RWPE1 (cell line): Measurements from ENCODE around the gene MYO5C.

Experiments used
- CTCF ChIA-PET: fragments of 350-600 bp; sonication (Branson Sonifier 250); formaldehyde crosslinking; extraction: SDS; loops from one replicate; lab custom pipeline; 2021; lab: Yijun Ruan, JAX
- POLR2A ChIA-PET: fragments of 400-600 bp; formaldehyde crosslinking; extraction: SDS; loops from one replicate; lab custom pipeline; 2020; ENCODE audit warnings: antibody characterized with exemption; ENCODE audit not compliant: low non-redundant PET; lab: Yijun Ruan, JAX
- DNase-seq: peaks from one replicate; pipeline ENCODE4 v3.0.0; 2012; ENCODE audit warnings: low spot score
- H3K27ac ChIP-seq: fragments of 450-650 bp; 2 replicates; pipeline ENCODE4 v1.5.1; 2017
- TF ChIP-seq, protein P1 (sequence below): fragments of 450-650 bp; conservative IDR thresholded peaks from 2 replicates; pipeline ENCODE4 v1.5.1; 2017; ENCODE audit warnings: low read depth, mild to moderate bottlenecking

Gene MYO5C

DNA sequence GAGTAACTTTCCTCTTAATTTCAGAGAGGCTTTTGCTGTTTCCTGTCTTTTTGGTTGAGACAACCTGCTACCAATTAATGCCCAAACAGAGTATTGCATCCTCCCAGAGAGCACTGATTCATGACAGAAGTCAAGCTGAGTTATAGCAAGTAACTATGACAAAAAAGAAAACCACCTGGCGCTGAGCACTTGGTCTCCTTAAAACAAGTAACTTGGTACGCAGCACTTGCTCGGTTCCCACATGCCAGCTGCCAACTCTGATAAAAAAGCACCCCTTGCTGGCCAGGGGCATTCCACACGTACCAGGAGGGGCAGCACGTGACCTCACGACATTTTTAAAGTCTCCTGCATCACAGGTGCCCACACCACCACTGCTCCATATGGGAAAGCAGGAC lies 13.5 kb upstream of the MYO5C start:
- no peak for DNase-seq
- H3K27ac ChIP-seq: no peak overlapping the region
- POLR2A ChIA-PET: no interaction called here
- CTCF ChIA-PET: no interaction called here
- TF ChIP-seq, protein P1, sequence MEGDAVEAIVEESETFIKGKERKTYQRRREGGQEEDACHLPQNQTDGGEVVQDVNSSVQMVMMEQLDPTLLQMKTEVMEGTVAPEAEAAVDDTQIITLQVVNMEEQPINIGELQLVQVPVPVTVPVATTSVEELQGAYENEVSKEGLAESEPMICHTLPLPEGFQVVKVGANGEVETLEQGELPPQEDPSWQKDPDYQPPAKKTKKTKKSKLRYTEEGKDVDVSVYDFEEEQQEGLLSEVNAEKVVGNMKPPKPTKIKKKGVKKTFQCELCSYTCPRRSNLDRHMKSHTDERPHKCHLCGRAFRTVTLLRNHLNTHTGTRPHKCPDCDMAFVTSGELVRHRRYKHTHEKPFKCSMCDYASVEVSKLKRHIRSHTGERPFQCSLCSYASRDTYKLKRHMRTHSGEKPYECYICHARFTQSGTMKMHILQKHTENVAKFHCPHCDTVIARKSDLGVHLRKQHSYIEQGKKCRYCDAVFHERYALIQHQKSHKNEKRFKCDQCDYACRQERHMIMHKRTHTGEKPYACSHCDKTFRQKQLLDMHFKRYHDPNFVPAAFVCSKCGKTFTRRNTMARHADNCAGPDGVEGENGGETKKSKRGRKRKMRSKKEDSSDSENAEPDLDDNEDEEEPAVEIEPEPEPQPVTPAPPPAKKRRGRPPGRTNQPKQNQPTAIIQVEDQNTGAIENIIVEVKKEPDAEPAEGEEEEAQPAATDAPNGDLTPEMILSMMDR: no peak

DNA sequence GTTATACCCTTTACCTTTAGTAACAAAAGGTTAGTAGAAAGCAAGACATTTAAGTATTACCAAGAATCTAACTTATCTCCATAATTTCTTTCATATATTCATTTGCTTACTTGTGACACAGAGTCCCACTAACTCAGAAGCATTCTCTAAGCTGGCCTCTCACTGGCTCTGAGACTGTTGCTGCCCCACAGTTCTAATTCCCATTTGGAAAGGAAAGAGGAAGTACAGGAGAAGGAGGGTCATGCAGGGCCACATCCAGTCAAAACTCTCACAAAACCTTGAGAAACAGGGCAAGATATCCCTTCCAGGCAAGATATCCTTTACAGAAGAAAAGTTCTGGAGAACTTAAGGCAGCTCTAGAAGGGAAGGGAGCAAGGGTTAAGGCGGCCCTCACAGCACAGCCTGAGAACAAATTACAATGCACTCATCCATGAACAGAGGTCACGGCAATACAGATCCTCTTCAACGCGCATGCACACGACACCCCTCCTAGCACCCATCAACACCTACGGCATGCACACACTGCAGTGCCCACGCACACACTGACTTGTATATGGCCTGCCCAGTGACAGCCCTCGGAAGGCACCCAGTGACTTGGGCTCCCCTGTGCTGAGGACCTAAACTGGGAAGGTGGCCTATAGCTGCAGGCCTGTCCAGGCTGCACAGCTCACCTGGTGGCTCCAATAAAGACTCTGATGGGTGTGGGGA lies 13.0 kb upstream of the MYO5C start:
- POLR2A ChIA-PET: no interaction called here
- CTCF ChIA-PET: interaction anchor here (0.6 kb wide), 1 partner anchor 409 kb away, joined by 3 read pairs; no protein-coding TSS in a partner anchor
- DNase-seq: no peak
- TF ChIP-seq, protein P1: no peak
- H3K27ac ChIP-seq: no peak overlapping the region

DNA sequence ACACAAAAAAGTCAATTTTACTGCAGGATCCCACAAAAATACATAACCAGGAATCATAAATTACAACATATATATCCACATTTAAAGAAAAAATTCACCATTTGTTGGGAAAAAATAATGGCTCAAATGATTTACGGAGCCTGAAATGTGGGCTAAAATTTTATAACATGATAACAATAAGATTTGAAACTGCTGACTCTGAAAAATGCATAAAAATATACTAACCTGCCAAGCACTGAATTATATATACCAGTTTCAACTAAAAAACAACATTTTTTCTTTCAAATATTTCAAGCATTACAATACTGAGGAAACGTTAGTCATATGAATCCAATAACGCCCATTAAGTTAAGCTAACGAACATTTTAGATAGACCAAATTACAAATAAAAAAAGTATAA lies 12.2 kb upstream of the MYO5C start:
- CTCF ChIA-PET: interaction anchor here (0.6 kb wide), 1 partner anchor 409 kb away, joined by 3 read pairs; no protein-coding TSS in a partner anchor

DNA sequence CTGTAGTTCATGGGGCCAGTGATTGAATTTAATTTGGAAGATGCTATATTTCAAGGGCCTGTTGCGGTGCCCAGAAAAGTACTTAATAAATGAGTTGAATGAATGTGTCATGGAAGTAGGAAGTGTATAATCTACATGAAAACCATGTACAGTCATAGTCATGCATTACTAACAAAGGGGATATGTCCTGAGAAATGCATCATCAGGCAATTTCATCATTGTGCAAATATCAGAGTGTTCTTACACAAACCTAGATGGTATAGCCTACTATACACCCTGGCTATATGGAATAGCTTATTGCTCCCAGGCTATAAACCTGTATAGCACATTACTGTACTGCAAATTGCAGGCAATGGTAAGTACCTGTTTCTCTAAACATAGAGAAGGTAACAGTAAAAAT lies 10.7 kb upstream of the MYO5C start:
- CTCF ChIA-PET: no interaction called here
- TF ChIP-seq, protein P1: no peak
- no peak overlapping the region for H3K27ac ChIP-seq
- POLR2A ChIA-PET: no interaction called here
- peak; percentile 59 for DNase-seq

More for the DNA sequence above, 12.2 kb upstream of the MYO5C start:
- POLR2A ChIA-PET: no interaction called here
- H3K27ac ChIP-seq: no peak overlapping the region
- DNase-seq: no peak
- TF ChIP-seq, protein P1: no peak

DNA sequence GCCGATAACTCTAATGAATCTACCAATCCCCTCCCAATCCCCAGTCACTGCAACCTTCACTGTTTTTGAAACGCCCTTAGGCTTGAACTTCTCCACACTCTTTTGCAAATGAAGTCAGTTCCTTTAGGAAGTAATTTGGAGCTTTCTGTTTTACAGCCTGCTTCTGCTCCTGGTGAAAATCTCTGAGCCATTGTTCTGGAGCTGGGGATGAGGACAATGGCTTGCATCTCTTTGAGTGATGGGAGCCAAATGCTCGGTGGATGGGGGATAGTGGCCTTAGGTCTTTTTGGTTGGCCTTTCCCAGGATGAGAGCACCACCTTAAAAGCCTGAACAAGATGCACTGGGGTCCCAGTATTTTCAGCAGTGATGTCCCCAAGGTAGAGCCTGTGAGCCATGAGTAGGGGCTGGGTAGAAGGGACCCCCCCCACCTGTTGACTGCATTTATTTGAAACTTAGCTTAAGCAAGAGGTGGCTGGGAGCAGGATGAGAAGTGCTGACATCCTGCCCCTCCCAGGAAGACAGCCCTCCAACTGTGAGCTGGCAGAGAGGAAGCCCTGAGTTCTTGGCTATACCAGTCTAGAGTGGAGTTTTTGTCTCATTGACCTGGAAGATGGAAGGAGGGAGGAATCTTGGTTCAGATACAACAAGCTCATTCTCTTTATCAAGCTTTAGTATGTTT lies 7.6 kb upstream of the MYO5C start:
- CTCF ChIA-PET: no interaction called here

DNA sequence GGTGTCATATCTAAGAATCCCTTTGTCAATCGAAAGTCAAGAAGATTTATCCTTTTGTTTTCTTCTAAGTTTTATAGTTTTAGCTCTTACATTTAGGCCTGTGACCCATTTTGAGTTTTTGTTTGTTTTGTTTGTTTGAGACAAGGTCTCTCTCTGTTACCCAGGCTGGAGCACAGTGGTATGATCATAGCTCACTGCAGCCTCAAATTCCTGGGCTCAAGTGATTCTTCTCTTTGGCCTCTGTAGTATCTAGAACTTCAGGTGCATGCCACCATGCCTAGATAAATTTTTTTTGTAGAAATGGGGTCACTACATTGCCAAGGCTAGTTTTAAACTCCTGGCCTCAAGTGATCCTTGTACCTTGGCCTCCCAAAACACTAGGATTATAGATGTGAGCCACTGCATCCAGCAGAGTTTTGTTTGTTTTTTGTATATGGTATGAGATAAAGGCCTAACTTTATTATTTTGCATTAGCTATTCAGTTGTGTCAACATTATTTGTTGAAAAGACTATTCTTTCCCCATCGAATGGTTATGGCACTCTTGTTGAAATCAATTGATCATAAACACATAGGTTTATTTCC lies 5.8 kb upstream of the MYO5C start:
- ChIA-PET CTCF (no interaction called here), POLR2A (no interaction called here)
- H3K27ac ChIP-seq: no peak overlapping the region
- no peak for DNase-seq
- TF ChIP-seq, protein P1: no peak

More for the DNA sequence above, 7.6 kb upstream of the MYO5C start:
- POLR2A ChIA-PET: interaction anchor here (1.2 kb wide), 1 partner anchor 8 kb away, joined by 3 read pairs; the partner anchor contains the start of gene MYO5C
- TF ChIP-seq, protein P1: no peak
- DNase-seq: no peak
- H3K27ac ChIP-seq: no peak overlapping the region
